Measurements from ENCODE around the gene MAP2. TPM values are rescaled to one million over a fixed set of nuclear protein-coding genes. Genes with fewer than 3 reads are reported as not detected.

The MAP2 gene
- polyA plus RNA-seq, 1 donor (not counting 4 experiments of a cell fraction or from before 2014, with no cell fraction given): 16.2 TPM

DNA sequence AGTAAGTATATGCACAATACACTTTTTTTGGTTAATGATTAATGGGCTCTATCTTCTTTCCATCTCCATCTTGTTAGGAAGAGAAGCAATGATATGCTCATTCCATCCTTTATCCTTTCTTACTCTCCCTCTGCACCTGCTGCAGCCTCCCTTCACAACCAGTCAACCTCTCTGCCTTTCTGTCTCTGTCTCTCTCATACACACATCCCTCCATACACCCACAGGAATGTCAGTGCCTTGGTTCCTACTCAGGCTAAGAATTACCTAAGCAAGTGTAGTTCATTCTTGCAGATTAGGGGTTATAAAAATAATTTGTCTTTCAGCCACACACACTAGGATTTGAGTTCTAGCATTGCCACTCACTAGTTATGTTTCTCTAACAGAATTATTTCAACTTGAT is 45.6 kb downstream of the MAP2 start:
- no peaks in the 10 kb centered on the region for H3K36me3 ChIP-seq (ENCODE audit: control insufficient read depth in 2 of 2, extremely low read depth in 1 of 2, insufficient read depth in 2 of 2, low read length in 2 of 2)
- H4K20me1 ChIP-seq (ENCODE audit: control insufficient read depth, extremely low read depth, insufficient read depth, low read length): no peaks in the 10 kb centered on the region
- FAIRE-seq (no peak), DNase-seq (ENCODE audit: low read depth, low spot score) (no peak)
- dilution Hi-C loops (cut with MboI; ENCODE audit: extremely low pct_ligation_motif_present, low sequenced_read_pairs): no loop called here
- H3K79me2 ChIP-seq (ENCODE audit: control insufficient read depth, insufficient read depth, low read length): no peaks in the 10 kb centered on the region
- no peak overlapping the region for H2AFZ ChIP-seq (ENCODE audit: control insufficient read depth, low read length)
- H3K9me1 ChIP-seq (ENCODE audit: control insufficient read depth, extremely low read depth, insufficient read depth, low read length): no peaks in the 10 kb centered on the region
- no peaks in the 10 kb centered on the region for H3K9me3 ChIP-seq (ENCODE audit: control insufficient read depth, low read depth, low read length)
- H3K4me3 ChIP-seq (ENCODE audit: control insufficient read depth in 2 of 3, extremely low read depth in 1 of 3, insufficient read depth in 2 of 3, low read depth in 1 of 3, low read length in 3 of 3): no peak overlapping the region
- no peak overlapping the region for H3K4me2 ChIP-seq (ENCODE audit: control insufficient read depth, extremely low read depth, insufficient read depth, low read depth, low read length)
- H3K27me3 ChIP-seq (ENCODE audit: control insufficient read depth, extremely low read depth, insufficient read depth, low read length): no peaks in the 10 kb centered on the region
- TF ChIP-seq EZH2 (IDR thresholded peaks at IDR 0.05; ENCODE audit: low read length): no peak
- TF ChIP-seq, protein P1, sequence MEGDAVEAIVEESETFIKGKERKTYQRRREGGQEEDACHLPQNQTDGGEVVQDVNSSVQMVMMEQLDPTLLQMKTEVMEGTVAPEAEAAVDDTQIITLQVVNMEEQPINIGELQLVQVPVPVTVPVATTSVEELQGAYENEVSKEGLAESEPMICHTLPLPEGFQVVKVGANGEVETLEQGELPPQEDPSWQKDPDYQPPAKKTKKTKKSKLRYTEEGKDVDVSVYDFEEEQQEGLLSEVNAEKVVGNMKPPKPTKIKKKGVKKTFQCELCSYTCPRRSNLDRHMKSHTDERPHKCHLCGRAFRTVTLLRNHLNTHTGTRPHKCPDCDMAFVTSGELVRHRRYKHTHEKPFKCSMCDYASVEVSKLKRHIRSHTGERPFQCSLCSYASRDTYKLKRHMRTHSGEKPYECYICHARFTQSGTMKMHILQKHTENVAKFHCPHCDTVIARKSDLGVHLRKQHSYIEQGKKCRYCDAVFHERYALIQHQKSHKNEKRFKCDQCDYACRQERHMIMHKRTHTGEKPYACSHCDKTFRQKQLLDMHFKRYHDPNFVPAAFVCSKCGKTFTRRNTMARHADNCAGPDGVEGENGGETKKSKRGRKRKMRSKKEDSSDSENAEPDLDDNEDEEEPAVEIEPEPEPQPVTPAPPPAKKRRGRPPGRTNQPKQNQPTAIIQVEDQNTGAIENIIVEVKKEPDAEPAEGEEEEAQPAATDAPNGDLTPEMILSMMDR (optimal IDR thresholded peaks at IDR 0.05 in 1 of 3, IDR thresholded peaks at IDR 0.05 in 1 of 3, conservative IDR thresholded peaks at IDR 0.05 in 1 of 3; ENCODE audit: extremely low read depth in 1 of 3, insufficient read depth in 2 of 3, low read length in 3 of 3): no peak
- no peak overlapping the region for H3K27ac ChIP-seq (ENCODE audit: control insufficient read depth, insufficient read depth, low read length)
- peaks cover 42% of the 10 kb centered on the region for H3K4me1 ChIP-seq (ENCODE audit: control insufficient read depth, extremely low read depth, insufficient read depth, low read length)
- H3K9ac ChIP-seq (ENCODE audit: control insufficient read depth, extremely low read depth, insufficient read depth, low read length): no peak overlapping the region

DNA sequence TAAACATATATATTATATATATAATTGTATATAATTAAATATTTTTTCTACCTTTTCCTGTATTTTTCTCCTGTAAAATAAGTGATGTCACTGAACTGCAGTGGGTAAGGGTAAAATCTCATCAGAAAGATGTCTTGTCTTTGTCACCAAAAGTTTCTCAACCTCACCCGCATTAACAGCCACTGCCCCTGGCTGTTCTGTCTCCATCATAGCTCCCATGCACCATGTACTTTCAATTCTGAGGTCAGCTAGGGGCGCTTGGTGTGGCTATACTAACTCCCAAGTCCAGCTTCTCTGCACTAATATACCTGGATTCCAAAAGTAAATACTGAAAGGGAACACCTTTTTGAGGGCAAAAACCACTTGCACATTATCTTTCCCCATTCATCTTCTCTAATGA is 46.6 kb downstream of the MAP2 start:
- Histone ChIP-seq H3K9me1 (ENCODE audit: control insufficient read depth, extremely low read depth, insufficient read depth, low read length) (no peaks in the 10 kb centered on the region), H3K27ac (ENCODE audit: control insufficient read depth, insufficient read depth, low read length) (no peak overlapping the region), H3K9me3 (ENCODE audit: control insufficient read depth, low read depth, low read length) (no peaks in the 10 kb centered on the region), H4K20me1 (ENCODE audit: control insufficient read depth, extremely low read depth, insufficient read depth, low read length) (no peaks in the 10 kb centered on the region), H3K4me2 (ENCODE audit: control insufficient read depth, extremely low read depth, insufficient read depth, low read depth, low read length) (no peak overlapping the region), H3K4me1 (ENCODE audit: control insufficient read depth, extremely low read depth, insufficient read depth, low read length) (peaks cover 42% of the 10 kb centered on the region), H3K36me3 (ENCODE audit: control insufficient read depth in 2 of 2, extremely low read depth in 1 of 2, insufficient read depth in 2 of 2, low read length in 2 of 2) (no peaks in the 10 kb centered on the region), H3K79me2 (ENCODE audit: control insufficient read depth, insufficient read depth, low read length) (no peaks in the 10 kb centered on the region), H3K9ac (ENCODE audit: control insufficient read depth, extremely low read depth, insufficient read depth, low read length) (no peak overlapping the region), H2AFZ (ENCODE audit: control insufficient read depth, low read length) (no peak overlapping the region), H3K27me3 (ENCODE audit: control insufficient read depth, extremely low read depth, insufficient read depth, low read length) (no peaks in the 10 kb centered on the region), H3K4me3 (ENCODE audit: control insufficient read depth in 2 of 3, extremely low read depth in 1 of 3, insufficient read depth in 2 of 3, low read depth in 1 of 3, low read length in 3 of 3) (no peak overlapping the region)
- DNase-seq (ENCODE audit: low read depth, low spot score) (no peak), FAIRE-seq (no peak)
- dilution Hi-C loops (cut with MboI; ENCODE audit: extremely low pct_ligation_motif_present, low sequenced_read_pairs): no loop called here
- TF ChIP-seq, protein P1 (optimal IDR thresholded peaks at IDR 0.05 in 1 of 3, IDR thresholded peaks at IDR 0.05 in 1 of 3, conservative IDR thresholded peaks at IDR 0.05 in 1 of 3; ENCODE audit: extremely low read depth in 1 of 3, insufficient read depth in 2 of 3, low read length in 3 of 3): no peak
- no peak for TF ChIP-seq EZH2 (IDR thresholded peaks at IDR 0.05; ENCODE audit: low read length)
